Activated T-helper 1 cell treated with anti-CD3 and anti-CD28 coated beads, Interleukin-2, amount 50 U/mL, for 16 hours (primary cell): ENCODE measurements around the gene PLA2G2F.
"Not testable (repeated sequence)": the region's sequence is repeated elsewhere in the genome, so short reads cannot be mapped to it uniquely, and the experiment has no call there.

Source experiments
- DNase-seq, 2 donors: peaks; one replicate each; pipeline ENCODE4 v3.0.0-alpha.2; 2020; ENCODE audit warnings: low read depth in 1 of 2, low spot score in 1 of 2

The PLA2G2F gene

GRCh38 chr1:20112279-20113000 is 26.7 kb upstream of the PLA2G2F start:
- no peak for DNase-seq

GRCh38 chr1:20114021-20114648 is 25.0 kb upstream of the PLA2G2F start:
- no peak for DNase-seq

- DNase-seq: no peak
Observed at GRCh38 chr1:20115479-20115878, 23.6 kb upstream of the PLA2G2F start.

GRCh38 chr1:20115916-20116315 is 23.2 kb upstream of the PLA2G2F start:
- no peak for DNase-seq

GRCh38 chr1:20117236-20117635 is 21.9 kb upstream of the PLA2G2F start:
- no peak for DNase-seq

- no peak for DNase-seq
Observed at GRCh38 chr1:20119347-20119746, 19.8 kb upstream of the PLA2G2F start, which contains the start of gene PLA2G2D. Gene PLA2G2D, minus strand, starts transcription at chr1:20119536. Its CDS starts 38 bp downstream, at chr1:20119498.

- no peak for DNase-seq
Observed at GRCh38 chr1:20120796-20121195, 18.3 kb upstream of the PLA2G2F start.

GRCh38 chr1:20123722-20124455 is 15.2 kb upstream of the PLA2G2F start:
- no peak for DNase-seq

- no peak for DNase-seq
Observed at GRCh38 chr1:20124456-20125057, 14.6 kb upstream of the PLA2G2F start.

GRCh38 chr1:20125100-20125499 is 14.0 kb upstream of the PLA2G2F start:
- no peak for DNase-seq

- DNase-seq: no peak
Observed at GRCh38 chr1:20126041-20126805, 12.9 kb upstream of the PLA2G2F start.

GRCh38 chr1:20126806-20127440 is 12.2 kb upstream of the PLA2G2F start:
- DNase-seq: no peak

GRCh38 chr1:20130518-20130917 is 8.6 kb upstream of the PLA2G2F start:
- DNase-seq: not testable (repeated sequence)

- no peak for DNase-seq
Observed at GRCh38 chr1:20134995-20135394, 4.1 kb upstream of the PLA2G2F start.

- no peak for DNase-seq
Observed at GRCh38 chr1:20136249-20136648, 2.9 kb upstream of the PLA2G2F start.

GRCh38 chr1:20137055-20137454 is 2.1 kb upstream of the PLA2G2F start:
- DNase-seq: no peak

- DNase-seq: no peak
Observed at GRCh38 chr1:20137604-20138003, 1.5 kb upstream of the PLA2G2F start.

- no peak for DNase-seq
Observed at GRCh38 chr1:20138346-20138745, 777 bp upstream of the PLA2G2F start.

- no peak for DNase-seq
Observed at GRCh38 chr1:20139776-20140612, 871 bp downstream of the PLA2G2F start.

GRCh38 chr1:20141001-20141400 is 1.9 kb downstream of the PLA2G2F start:
- DNase-seq: no peak
